Measurements from ENCODE around the gene KLHL34. TPM values are rescaled to one million over a fixed set of nuclear protein-coding genes. Genes with fewer than 3 reads are reported as not detected.

The KLHL34 gene
- not detected in 5 replicates for total RNA-seq (2022; extraction: Qiagen RNA extraction; ENCODE audit: low read depth)

DNA sequence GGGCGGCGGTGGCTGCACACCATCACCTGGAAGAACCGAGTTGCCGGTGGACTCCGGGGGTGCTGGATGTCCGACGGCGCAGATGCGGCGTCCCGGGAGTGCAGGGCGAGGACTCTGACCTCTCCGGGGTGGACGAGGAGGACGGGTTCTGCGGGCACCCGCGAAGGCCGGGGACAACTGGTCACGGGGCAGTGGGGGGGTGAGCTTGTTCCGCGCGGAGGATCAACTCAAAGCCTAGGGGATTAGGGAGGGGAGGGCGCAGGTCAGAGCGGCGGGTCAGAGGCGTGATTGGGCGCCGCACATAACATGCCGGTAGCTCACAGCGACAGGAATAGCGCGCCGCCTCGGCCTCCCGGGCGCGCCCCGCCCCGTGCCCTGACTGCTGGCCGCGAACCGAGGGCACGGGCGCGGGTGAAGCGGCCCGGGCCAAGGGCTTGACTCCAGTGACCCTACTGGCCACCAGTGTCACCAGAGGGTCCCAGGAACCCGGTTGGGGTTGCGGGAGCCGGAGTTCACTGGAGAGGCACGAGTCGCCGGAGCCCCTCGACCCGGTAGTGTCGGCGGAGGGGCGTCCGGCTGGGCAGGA, at the start of gene KLHL34:
KLHL34 (minus strand) TSS at position 179 of the 586 bp plus-strand sequence. CDS start 542 bp downstream, outside the sequence.

Other genes starting within 250 kb of the KLHL34 start
- gene SMPX, start 99.8 kb upstream of the KLHL34 start, total RNA-seq (2022; extraction: Qiagen RNA extraction; ENCODE audit: low read depth): not detected in 5 replicates
- 15.4 to 30.1 TPM (median 23.9 TPM) in 5 replicates for gene MBTPS2, start 181.3 kb upstream of the KLHL34 start, total RNA-seq (2022; extraction: Qiagen RNA extraction; ENCODE audit: low read depth)
- gene YY2, start 197.7 kb upstream of the KLHL34 start, total RNA-seq (2022; extraction: Qiagen RNA extraction; ENCODE audit: low read depth): 1.9 to 2.8 TPM (median 2.4 TPM) in 5 replicates